ENCODE measurements around the gene RAB17. TPM values are rescaled to one million over a fixed set of nuclear protein-coding genes. Genes with fewer than 3 reads are reported as not detected.
A peak's percentile ranks its signal among the peaks of the same experiment; 100 is the strongest.
"Not testable (repeated sequence)": the region's sequence is repeated elsewhere in the genome, so short reads cannot be mapped to it uniquely, and the experiment has no call there.

The RAB17 gene
- total RNA-seq, 2 donors from 2014 or later = 2.0 to 2.7 TPM

GRCh38 chr2:237626813-237627440, 36.4 kb upstream of the RAB17 start:
- intact Hi-C loops (cut with DNase I) = no loop called here
- no peak for DNase-seq (ENCODE audit: low spot score)

- peak; percentile 71 for DNase-seq (ENCODE audit: low spot score)
- intact Hi-C loops (cut with DNase I) = no loop called here
Measured at GRCh38 chr2:237625777-237626176, 35.2 kb upstream of the RAB17 start.

DNA sequence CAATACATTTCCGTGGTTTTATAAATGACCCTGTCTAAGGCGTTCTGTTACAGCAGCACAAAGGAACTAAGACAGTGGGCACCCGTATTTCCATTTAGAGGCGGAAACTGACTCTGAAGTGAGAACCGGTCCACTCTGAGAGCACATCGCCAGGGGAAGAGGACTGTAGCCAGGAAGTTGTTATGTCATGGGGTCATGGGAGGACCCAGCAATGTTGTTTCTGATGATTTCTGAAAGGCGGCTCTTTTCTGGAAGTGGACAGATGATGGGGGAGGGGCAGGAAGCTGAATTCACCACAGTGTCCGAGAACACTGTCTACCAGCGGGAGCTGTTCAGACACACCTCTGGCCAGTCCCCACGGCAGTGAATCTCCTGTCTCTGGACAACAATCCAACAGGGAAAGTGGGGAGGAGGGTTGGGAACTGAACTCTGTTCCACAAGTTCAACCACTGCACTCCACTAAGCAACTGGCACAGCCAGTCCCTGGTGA, 34.7 kb upstream of the RAB17 start:
- peak; percentile 80 for DNase-seq (ENCODE audit: low spot score)
- intact Hi-C loops (cut with DNase I) = no loop called here

- peak; percentile 70 for DNase-seq (ENCODE audit: low spot score)
- intact Hi-C loops (cut with DNase I) = no loop called here
Measured at GRCh38 chr2:237624565-237624964, 34.0 kb upstream of the RAB17 start.

- DNase-seq (ENCODE audit: low spot score) = no peak
- intact Hi-C loops (cut with DNase I) = no loop called here
Measured at GRCh38 chr2:237623428-237624403, 33.2 kb upstream of the RAB17 start.

DNA sequence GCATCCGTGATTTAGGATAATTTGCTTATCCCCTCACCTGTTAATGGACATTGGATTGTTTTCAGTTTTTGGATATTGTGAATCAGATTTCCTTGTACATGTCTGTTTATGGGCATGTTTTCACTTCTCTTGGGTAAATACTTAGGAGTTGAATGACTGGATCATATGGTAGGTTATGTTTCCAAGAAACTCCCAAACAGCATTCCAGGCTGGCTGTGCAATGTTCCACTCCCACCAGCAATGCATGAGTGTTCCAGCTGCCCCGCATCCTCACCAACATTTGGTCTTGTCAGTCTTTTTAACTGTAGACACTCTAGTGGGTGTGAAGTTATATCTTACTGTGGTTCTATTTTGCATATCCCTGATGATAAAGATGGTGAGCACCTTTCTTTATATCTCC, 27.9 kb upstream of the RAB17 start:
- DNase-seq (ENCODE audit: low spot score) = no peak
- intact Hi-C loops (cut with DNase I) = loop anchor here in 1 of 2 donors (5.0 kb wide), 1 partner anchor 49 kb away; no protein-coding TSS in a partner anchor

DNA sequence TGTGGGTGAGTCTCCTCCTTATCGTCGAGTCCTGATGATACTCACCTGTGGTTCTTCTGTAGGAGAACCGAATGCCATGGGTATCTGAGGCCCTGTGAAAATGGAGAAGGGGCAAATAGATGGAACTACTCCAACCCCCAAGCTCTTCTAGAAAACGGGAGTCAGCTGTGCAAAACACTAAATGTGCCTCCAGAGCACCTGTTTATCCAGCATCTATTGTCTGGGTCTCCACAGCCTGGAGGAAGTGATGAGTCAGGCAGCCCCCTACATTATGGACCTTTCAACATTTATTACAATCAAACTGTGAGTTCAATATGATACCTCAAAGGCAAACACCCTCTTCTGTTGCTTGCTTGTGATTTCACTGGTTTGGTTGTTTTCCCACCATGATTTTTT, 27.1 kb upstream of the RAB17 start:
- intact Hi-C loops (cut with DNase I) = loop anchor here in 1 of 2 donors (5.0 kb wide), 1 partner anchor 50 kb away; no protein-coding TSS in a partner anchor
- DNase-seq (ENCODE audit: low spot score) = no peak

DNA sequence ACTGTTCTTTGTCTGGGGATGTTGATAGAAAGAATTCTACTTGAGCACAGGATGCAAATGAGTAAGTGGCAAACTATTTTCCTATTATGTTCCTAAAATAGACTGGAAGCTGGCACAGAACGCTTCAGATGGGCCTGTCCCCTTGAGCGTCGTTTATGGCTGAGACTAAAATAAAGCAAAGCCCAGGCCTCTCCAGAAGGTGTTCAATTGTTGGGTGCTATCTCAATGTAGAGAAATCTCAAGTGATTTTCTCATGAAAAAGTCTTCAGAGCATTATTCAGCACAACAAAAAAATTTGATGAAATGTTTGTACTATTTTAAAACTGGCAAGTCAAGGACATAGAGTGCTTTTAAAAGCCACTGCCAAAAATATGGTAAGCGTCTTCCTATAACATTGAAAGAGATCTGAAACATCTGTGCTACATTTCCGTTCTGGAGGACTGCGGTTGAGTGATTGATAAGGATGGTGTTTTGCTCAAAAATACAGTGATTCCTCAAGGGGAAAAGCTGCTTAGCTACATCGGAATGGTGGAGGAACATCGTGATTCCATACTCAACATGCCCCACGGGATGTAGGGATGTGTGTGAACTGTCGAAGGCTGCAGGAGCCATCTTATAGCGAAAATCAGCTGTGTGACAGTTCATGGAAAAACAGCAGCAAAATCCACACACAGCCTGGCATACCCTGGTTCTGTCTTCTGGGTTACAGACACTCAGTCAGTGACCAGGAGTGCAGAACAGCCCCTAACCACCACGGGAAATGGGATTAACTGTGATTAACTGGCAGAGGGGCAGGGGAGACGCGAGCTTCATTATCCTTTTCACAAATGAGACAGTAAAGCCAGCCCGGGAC, 26.4 kb upstream of the RAB17 start:
- intact Hi-C loops (cut with DNase I) = loop anchor here in 1 of 2 donors (5.0 kb wide), 1 partner anchor 50 kb away; no protein-coding TSS in a partner anchor
- DNase-seq (ENCODE audit: low spot score) = no peak

GRCh38 chr2:237616373-237616733, 25.8 kb upstream of the RAB17 start:
- intact Hi-C loops (cut with DNase I) = loop anchor here in 1 of 2 donors (5.0 kb wide), 1 partner anchor 51 kb away; no protein-coding TSS in a partner anchor
- DNase-seq (ENCODE audit: low spot score) = no peak

DNA sequence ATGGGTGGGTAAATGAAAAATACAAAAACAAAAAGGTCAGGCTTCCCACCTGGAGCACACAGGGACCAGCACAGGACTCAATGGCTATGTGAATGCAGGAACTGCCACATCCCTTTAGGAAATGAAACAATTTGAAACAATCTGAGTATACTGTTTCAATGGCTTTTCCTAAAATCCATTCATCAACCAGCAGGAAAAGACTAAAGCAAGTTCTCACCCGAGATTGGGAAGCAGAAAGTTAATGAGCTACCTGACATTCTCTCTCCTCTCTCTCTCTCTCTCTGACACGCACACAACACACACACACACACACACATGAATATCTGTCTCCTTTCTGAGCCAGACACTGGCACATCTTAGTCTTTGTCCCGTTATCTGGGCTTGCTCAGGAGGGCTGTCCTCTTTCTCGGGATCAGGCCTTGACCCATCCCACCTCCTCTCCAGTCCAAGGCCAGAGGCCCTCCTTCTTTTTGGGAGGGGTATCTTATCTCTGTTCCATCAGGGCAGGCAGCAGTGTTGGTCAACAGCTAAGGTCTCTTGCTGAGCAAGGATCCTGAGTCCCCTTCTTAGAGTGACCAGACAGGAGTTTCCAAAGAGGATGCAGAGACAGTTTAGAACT, 25.2 kb upstream of the RAB17 start:
- DNase-seq (ENCODE audit: low spot score) = no peak
- intact Hi-C loops (cut with DNase I) = loop anchor here in 1 of 2 donors (5.0 kb wide), 1 partner anchor 52 kb away; no protein-coding TSS in a partner anchor

- intact Hi-C loops (cut with DNase I) = no loop called here
- no peak for DNase-seq (ENCODE audit: low spot score)
Measured at GRCh38 chr2:237614151-237614720, 23.7 kb upstream of the RAB17 start.

GRCh38 chr2:237613679-237614078, 23.1 kb upstream of the RAB17 start:
- DNase-seq (ENCODE audit: low spot score) = no peak
- intact Hi-C loops (cut with DNase I) = no loop called here

- intact Hi-C loops (cut with DNase I) = no loop called here
- no peak for DNase-seq (ENCODE audit: low spot score)
Measured at GRCh38 chr2:237612527-237613357, 22.2 kb upstream of the RAB17 start.

- DNase-seq (ENCODE audit: low spot score); intact Hi-C loops (cut with DNase I): not testable (repeated sequence)
Measured at GRCh38 chr2:237606522-237606921, 16.0 kb upstream of the RAB17 start.

DNA sequence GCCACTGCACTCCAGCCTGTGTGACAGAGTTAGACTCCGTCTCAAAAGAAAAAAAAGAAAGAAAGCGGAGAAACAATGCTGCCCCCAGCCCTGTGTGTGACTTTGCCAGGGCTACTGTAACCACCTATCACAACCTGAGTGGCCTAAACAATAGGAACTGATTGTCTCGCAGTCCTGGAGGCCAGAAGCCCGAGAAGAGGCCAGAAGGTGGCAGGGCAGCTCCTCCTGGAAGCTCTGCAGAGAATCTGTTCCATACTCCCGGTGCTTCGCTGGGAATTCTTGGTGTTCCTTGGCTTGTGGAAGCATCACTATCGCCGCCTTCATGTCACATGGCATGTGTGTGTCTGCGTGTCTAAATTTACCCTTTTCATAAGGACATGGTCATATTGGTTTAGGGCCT, 14.4 kb upstream of the RAB17 start:
- peak; percentile 68 for DNase-seq (ENCODE audit: low spot score)
- intact Hi-C loops (cut with DNase I) = loop anchor here in 1 of 2 donors (5.0 kb wide), 2 partner anchors 62 to 137 kb away; no protein-coding TSS in a partner anchor

GRCh38 chr2:237604391-237604790, 13.9 kb upstream of the RAB17 start:
- DNase-seq (ENCODE audit: low spot score) = peak; percentile 62
- intact Hi-C loops (cut with DNase I) = loop anchor here in 1 of 2 donors (5.0 kb wide), 2 partner anchors 63 to 138 kb away; no protein-coding TSS in a partner anchor

DNA sequence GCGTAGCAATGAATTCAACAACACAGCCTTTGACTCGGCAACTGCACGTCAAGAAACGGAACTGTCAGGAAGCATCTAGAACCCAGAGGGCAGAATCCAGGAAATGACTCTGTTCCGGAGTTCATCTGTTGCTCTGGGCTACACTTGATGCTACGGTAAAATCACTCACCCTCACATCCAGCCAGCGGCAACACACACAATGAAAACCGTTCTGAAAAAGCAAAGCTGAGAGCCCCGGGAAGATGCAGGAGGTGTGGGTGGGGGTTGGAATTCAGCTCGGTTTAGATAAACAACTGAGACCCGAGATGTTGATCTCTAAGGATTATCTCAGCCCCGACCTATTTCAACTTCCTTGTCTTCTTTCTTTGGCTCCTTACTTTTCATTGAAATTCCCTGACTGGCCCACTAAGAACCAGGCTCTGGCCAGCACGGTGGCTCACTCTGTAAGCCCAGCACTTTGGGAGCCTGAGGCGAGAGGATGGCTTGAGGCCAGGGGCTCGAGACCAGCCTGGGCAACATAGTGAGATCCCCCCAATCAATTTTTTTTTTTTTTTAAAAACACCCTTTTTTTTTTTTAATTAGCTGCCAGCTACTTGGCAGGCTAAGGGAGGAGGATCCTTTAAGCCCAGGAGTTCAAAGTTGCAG, 13.3 kb upstream of the RAB17 start:
- peak; percentile 74 for DNase-seq (ENCODE audit: low spot score)
- intact Hi-C loops (cut with DNase I) = loop anchor here in 1 of 2 donors (5.0 kb wide), 2 partner anchors 63 to 138 kb away; no protein-coding TSS in a partner anchor
